Measurements from ENCODE around the gene CEACAM3.
"Not testable (repeated sequence)": the region's sequence is repeated elsewhere in the genome, so short reads cannot be mapped to it uniquely, and the experiment has no call there.

The CEACAM3 gene

GRCh38 chr19:41748012-41748411 is 48.4 kb upstream of the CEACAM3 start:
- no peak for TF ChIP-seq ZNF8 (CRISPR knock-in tag; IDR thresholded peaks at IDR 0.05)
- no peak for TF ChIP-seq RARB (CRISPR knock-in tag; IDR thresholded peaks at IDR 0.05)
- no peak for TF ChIP-seq ESRRG (CRISPR knock-in tag; IDR thresholded peaks at IDR 0.05)
- TF ChIP-seq TSHZ2 (CRISPR knock-in tag; IDR thresholded peaks at IDR 0.05) = no peak
- no peak for TF ChIP-seq ZFP30 (CRISPR knock-in tag; IDR thresholded peaks at IDR 0.05)
- TF ChIP-seq ZNF70 (CRISPR knock-in tag; IDR thresholded peaks at IDR 0.05) = no peak
- no peak for TF ChIP-seq ISL1 (CRISPR knock-in tag; IDR thresholded peaks at IDR 0.05)
- TF ChIP-seq ZFP3 (CRISPR knock-in tag; IDR thresholded peaks at IDR 0.05) = no peak
- TF ChIP-seq PPARA (CRISPR knock-in tag; IDR thresholded peaks at IDR 0.05; ENCODE audit: borderline replicate concordance) = no peak
- TF ChIP-seq OSR1 (CRISPR knock-in tag; IDR thresholded peaks at IDR 0.05) = no peak
- TF ChIP-seq GLIS3 (CRISPR knock-in tag; IDR thresholded peaks at IDR 0.05) = no peak
- no peak for TF ChIP-seq SNAI2 (CRISPR knock-in tag; IDR thresholded peaks at IDR 0.05)
- ATAC-seq = no peak

- not testable (repeated sequence) for ATAC-seq
Measured at GRCh38 chr19:41750248-41751134, 45.9 kb upstream of the CEACAM3 start.

GRCh38 chr19:41753159-41753558 is 43.2 kb upstream of the CEACAM3 start:
- peak; percentile 73 for ATAC-seq
- TF ChIP-seq GLIS3 (CRISPR knock-in tag; IDR thresholded peaks at IDR 0.05) = no peak
- no peak for TF ChIP-seq ZNF70 (CRISPR knock-in tag; IDR thresholded peaks at IDR 0.05)
- no peak for TF ChIP-seq TSHZ2 (CRISPR knock-in tag; IDR thresholded peaks at IDR 0.05)
- TF ChIP-seq ZNF8 (CRISPR knock-in tag; IDR thresholded peaks at IDR 0.05) = no peak
- TF ChIP-seq POU6F1 (CRISPR knock-in tag; IDR thresholded peaks at IDR 0.05; ENCODE audit: borderline replicate concordance, low read depth) = no peak
- TF ChIP-seq ZC3H10 (CRISPR knock-in tag; IDR thresholded peaks at IDR 0.05) = no peak
- TF ChIP-seq OSR1 (CRISPR knock-in tag; IDR thresholded peaks at IDR 0.05) = no peak
- no peak for TF ChIP-seq ARNTL (CRISPR knock-in tag; IDR thresholded peaks at IDR 0.05; ENCODE audit: borderline replicate concordance, low read depth)
- TF ChIP-seq CREB5 (CRISPR knock-in tag; IDR thresholded peaks at IDR 0.05; ENCODE audit: low read depth) = no peak
- no peak for TF ChIP-seq PATZ1 (CRISPR knock-in tag; IDR thresholded peaks at IDR 0.05; ENCODE audit: borderline replicate concordance)
- no peak for TF ChIP-seq SNAI2 (CRISPR knock-in tag; IDR thresholded peaks at IDR 0.05)
- no peak for TF ChIP-seq ESRRG (CRISPR knock-in tag; IDR thresholded peaks at IDR 0.05)
- no peak for TF ChIP-seq ZFP3 (CRISPR knock-in tag; IDR thresholded peaks at IDR 0.05)
- no peak for TF ChIP-seq PPARA (CRISPR knock-in tag; IDR thresholded peaks at IDR 0.05; ENCODE audit: borderline replicate concordance)
